Left ventricle myocardium inferior (tissue), 1 donor: ENCODE data around the gene KEL. TPM values are rescaled to one million over a fixed set of nuclear protein-coding genes. Genes with fewer than 3 reads are reported as not detected.

Experiments used
- DNase-seq: peaks from one replicate; pipeline ENCODE4 v3.0.0-alpha.2; 2020
- H3K27ac ChIP-seq: fragments of 200-600 bp; replicated peaks from 2 replicates; pipeline ENCODE4 v1.8.0; 2021
- H3K27me3 ChIP-seq: fragments of 200-600 bp; 2 replicates; pipeline ENCODE4 v1.8.0; 2021; ENCODE audit warnings: low read depth
- H3K36me3 ChIP-seq: fragments of 200-600 bp; 2 replicates; pipeline ENCODE4 v1.8.0; 2021
- H3K4me1 ChIP-seq: fragments of 200-600 bp; 2 replicates; pipeline ENCODE4 v1.8.0; 2021
- H3K4me3 ChIP-seq: fragments of 200-600 bp; 2 replicates; pipeline ENCODE4 v1.8.0; 2021; ENCODE audit warnings: mild to moderate bottlenecking, moderate library complexity
- H3K9me3 ChIP-seq: fragments of 200-600 bp; replicated peaks from 2 replicates; pipeline ENCODE4 v1.8.0; 2021
- CTCF ChIP-seq: fragments of 200-600 bp; IDR thresholded peaks from 2 replicates; pipeline ENCODE4 v1.8.0; 2021; ENCODE audit warnings: antibody characterized with exemption, mild to moderate bottlenecking, borderline replicate concordance
- intact Hi-C: fragments of 100-400 bp; cut with micrococcal nuclease; formaldehyde crosslinking; loops from one replicate; pipeline ENCODE4 v1.11.0; 2022
- total RNA-seq: library from RNA; stranded (reverse); fragmentation: NEBNext Ultra II Directional; extraction: Animal tissue kit (Norgen Biotek cat#: 25700); gene quantifications from one replicate; pipeline ENCODE4 v1.2.1, GENCODE V29; 2021
- donor health status: DM: no; HTN: yes; CAD: no; lungs with severe emphysema.

Gene KEL
- total RNA-seq, 1 donor from 2014 or later, result 0.38 TPM

DNA sequence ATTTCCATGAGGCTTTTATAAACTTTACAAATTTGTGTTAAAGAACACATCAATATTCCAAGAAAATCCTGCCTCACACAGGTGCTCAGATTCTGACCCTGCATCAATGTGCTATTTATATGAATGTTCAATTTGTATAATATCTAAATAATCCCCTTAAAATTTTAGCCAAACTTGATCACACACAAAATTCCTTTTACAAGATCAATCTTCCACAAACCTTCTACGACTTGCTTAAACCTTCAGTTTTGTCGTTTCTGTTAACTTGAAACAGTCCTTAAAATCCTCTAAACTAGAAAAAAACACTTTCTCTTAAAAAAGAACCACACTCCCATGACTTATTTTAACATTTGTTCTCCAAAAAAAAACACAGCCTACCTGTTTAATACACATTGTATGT is 56.4 kb downstream of the KEL start:
- Histone ChIP-seq H3K27ac (no peak overlapping the region), H3K36me3 (no peaks in the 10 kb centered on the region), H3K4me1 (no peaks in the 10 kb centered on the region), H3K9me3 (peaks cover 20% of the 10 kb centered on the region), H3K27me3 (peaks cover 26% of the 10 kb centered on the region), H3K4me3 (no peak overlapping the region)
- no peak for DNase-seq
- intact Hi-C loops, result no loop called here
- TF ChIP-seq CTCF, result no peak

DNA sequence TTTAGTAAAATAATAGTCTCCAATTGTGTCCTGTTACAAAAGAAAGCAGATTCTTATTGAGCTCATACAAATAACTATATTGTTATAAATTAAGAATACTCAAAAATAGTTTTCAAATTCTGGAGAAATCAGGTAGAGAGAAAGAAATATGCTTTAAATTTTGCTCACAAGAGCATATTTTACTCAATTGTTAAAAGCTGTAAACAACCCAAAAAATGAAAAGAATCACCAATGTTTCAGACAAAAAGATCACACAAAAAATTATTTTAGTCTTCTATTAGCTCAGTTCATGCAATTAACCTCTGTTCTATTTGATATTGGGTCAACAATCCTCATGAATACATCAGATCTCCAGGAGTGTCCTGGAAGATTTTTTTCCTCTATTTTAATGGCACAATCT is 58.0 kb downstream of the KEL start:
- H3K36me3 ChIP-seq, result no peaks in the 10 kb centered on the region
- H3K4me1 ChIP-seq, result no peaks in the 10 kb centered on the region
- TF ChIP-seq CTCF, result no peak
- H3K9me3 ChIP-seq, result peaks cover 20% of the 10 kb centered on the region
- intact Hi-C loops, result no loop called here
- no peak for DNase-seq
- peaks cover 15% of the 10 kb centered on the region for H3K27me3 ChIP-seq
- no peak overlapping the region for H3K4me3 ChIP-seq
- H3K27ac ChIP-seq, result no peak overlapping the region

DNA sequence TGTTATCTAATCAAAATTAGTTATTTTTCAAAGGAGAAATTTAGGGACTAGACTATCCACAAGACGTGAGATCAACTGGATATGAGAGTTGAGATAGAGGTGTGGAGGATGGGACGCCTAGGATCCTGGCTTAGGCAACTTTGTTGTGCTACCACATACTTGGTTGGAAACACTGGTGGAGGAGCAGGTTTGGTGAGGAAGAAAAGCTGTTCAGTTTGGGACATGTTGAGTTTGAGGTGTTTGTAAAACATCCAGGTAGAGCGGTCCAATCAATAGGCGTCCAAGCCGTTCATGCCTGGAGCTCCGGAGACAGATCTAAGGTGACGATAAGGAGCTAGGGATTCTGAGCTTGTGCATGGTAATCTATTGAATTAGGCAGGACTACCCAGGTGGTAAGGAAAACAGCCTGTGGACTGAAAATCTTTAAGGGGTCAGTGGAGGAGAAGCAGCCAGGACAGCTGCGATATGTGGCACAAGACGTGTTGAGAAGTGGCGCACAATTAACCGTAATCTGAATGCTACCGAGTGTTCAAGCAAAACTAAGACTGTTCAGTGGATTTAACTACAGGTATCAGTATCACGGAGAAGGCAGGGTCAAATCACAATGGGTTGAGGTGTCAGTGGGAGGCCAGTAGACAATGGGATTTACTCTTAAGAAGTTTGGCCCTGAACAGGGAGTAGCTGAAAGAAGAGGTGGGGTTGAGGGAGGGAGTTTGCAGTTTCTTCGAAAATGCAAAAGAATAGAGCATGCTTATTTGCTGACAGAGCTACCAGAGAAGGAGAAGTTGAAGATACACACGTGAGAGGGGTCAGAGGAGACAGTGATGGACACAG is 60.5 kb downstream of the KEL start:
- DNase-seq, result no peak
- no peak overlapping the region for H3K4me3 ChIP-seq
- H3K4me1 ChIP-seq, result no peaks in the 10 kb centered on the region
- no peak for TF ChIP-seq CTCF
- intact Hi-C loops, result no loop called here
- H3K9me3 ChIP-seq, result peaks cover 20% of the 10 kb centered on the region
- no peak overlapping the region for H3K27ac ChIP-seq
- no peaks in the 10 kb centered on the region for H3K36me3 ChIP-seq
- H3K27me3 ChIP-seq, result peaks cover 29% of the 10 kb centered on the region

GRCh38 chr7:142899661-142900060 is 62.5 kb downstream of the KEL start:
- no peak for TF ChIP-seq CTCF
- Histone ChIP-seq H3K27me3 (peaks cover 34% of the 10 kb centered on the region), H3K36me3 (no peaks in the 10 kb centered on the region), H3K4me1 (no peaks in the 10 kb centered on the region), H3K9me3 (peaks cover 12% of the 10 kb centered on the region), H3K4me3 (no peak overlapping the region), H3K27ac (no peak overlapping the region)
- intact Hi-C loops, result no loop called here
- no peak for DNase-seq

DNA sequence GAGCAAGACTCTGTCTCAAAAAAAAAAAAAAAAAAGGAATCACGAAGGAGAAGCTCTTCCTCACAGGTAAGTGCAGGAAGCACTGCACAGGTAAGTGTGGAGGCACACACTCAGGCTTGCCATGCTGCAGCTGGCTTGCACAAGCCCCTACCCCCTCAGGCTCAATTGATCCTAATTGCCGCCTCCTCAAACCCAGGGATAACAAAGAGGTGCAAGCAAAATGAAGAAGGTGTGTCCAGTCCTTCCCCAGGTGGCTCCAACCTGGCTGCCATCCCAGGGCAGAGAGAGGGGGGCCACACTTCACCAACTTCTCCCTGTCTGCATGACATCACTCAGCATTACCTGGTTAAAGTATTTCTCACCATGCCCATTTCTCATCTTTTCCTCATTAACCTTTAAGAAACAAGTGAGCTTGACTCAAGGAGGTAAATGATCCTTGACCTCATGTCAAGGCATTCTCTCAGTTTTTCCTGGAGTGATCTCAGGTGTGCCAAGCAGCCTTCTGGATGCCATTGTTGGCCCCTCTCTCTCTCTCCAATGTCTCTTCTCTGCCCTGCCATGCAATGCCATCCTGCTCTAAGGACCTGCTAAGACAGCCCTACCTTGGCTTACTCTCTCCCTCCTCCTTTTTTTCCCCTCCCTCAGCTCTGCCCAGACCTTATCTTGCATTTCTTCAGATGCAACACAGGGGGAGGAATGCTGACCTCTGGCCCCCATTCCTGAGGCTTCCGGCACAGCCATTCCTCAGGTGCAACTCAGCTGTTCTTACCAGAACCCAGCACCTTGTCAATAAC is 63.6 kb downstream of the KEL start:
- no peak for DNase-seq
- Histone ChIP-seq H3K4me1 (no peaks in the 10 kb centered on the region), H3K27ac (no peak overlapping the region), H3K9me3 (peaks cover 1% of the 10 kb centered on the region), H3K27me3 (peaks cover 42% of the 10 kb centered on the region), H3K36me3 (no peaks in the 10 kb centered on the region), H3K4me3 (no peak overlapping the region)
- intact Hi-C loops, result no loop called here
- TF ChIP-seq CTCF, result no peak
